GM19328 (cell line): Measurements from ENCODE around the gene LGALS3BP.
"Not testable (repeated sequence)": the region's sequence is repeated elsewhere in the genome, so short reads cannot be mapped to it uniquely, and the experiment has no call there.

ENCODE experiments used
- ATAC-seq: cut with Tn5 transposase; IDR thresholded peaks from one replicate; pipeline ENCODE4 v1.9.1; 2021; ENCODE audit warnings: mild to moderate bottlenecking, moderate library complexity; ENCODE audit not compliant: unreplicated experiment

Gene LGALS3BP, protein sequence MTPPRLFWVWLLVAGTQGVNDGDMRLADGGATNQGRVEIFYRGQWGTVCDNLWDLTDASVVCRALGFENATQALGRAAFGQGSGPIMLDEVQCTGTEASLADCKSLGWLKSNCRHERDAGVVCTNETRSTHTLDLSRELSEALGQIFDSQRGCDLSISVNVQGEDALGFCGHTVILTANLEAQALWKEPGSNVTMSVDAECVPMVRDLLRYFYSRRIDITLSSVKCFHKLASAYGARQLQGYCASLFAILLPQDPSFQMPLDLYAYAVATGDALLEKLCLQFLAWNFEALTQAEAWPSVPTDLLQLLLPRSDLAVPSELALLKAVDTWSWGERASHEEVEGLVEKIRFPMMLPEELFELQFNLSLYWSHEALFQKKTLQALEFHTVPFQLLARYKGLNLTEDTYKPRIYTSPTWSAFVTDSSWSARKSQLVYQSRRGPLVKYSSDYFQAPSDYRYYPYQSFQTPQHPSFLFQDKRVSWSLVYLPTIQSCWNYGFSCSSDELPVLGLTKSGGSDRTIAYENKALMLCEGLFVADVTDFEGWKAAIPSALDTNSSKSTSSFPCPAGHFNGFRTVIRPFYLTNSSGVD

DNA sequence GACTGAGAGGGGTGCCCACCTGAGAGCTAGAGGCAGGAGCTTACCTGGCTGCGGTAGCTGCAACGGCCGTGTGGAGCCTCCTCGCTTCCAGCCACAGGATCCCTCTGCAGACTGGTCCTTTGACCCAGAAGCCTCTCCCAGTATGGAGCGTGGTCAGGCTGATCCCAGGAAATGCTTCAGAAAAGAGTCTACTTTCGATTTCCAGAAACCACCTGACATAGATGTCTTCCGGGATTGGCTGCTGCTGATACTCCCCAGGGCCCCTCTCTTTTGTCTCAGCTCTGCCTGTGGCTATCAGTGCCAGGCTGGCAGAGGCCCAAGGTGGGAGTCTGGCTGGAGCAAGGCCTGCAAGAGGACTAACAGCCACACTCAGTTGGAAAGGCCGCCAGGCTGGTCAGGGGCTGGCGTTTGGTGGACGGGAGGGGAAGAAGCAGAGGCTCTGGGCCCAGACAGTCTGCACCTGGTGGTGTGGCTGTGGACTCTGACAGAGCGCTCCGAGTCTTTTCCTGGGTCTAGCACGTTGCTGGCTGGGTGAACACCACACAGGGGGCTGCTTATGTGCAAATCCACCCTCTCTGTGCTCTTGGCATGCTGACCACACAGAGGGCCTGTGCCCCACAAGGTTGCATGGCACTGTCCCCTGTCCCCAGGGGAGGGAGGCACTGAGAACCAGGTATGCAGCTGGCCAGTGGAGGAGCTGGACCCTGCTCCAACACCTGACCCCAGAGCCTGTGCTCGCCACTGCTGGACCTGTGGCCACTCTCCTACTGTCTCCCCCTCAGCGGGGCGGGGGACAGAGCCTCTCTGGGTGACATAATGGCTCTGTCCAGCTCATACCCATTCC lies at the start of gene LGALS3BP:
Gene LGALS3BP, minus strand, starts transcription at position 144 of the 844 bp plus-strand sequence. CDS start 2,732 bp downstream, outside the sequence.
- no peak for ATAC-seq

DNA sequence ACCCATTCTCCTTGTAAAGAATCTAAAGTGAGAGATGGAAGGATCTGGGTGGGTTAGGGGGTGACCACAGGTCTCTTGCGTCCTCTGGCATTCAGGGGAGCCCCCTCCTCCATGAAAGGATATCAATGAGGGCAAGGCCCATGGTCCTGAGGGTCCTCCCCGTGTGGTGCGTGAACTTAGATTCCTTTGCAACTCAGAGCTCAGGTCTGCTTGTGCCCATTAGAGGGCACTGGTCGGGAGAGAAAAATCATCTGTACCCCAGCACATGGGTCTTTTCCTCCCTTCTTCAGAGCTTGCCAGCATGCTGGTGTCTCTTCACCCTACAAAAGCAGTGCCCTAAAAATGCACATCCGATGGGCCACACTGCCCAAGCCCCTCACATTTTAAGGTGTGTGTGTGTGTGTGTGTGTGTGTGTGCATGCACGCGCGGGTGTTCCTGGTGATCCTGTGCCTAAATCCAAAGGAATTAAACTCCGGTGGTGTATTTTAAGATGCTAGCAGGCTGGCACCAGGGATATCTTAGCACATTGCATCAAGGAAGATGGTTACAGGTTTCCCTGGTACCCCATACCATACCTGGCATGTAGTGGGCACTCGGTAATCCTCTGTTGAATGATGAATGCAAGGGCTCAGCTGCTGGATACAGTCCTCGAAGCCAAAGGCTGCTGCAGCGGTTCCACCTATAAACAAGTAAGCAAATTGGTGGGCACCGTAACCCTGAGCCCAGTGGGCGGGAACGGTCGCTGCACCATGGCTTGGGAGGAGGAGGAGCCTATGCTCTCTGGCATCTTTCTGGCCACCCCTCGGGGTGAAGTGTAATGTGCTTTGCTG lies 49.0 kb upstream of the LGALS3BP start:
- no peak for ATAC-seq

DNA sequence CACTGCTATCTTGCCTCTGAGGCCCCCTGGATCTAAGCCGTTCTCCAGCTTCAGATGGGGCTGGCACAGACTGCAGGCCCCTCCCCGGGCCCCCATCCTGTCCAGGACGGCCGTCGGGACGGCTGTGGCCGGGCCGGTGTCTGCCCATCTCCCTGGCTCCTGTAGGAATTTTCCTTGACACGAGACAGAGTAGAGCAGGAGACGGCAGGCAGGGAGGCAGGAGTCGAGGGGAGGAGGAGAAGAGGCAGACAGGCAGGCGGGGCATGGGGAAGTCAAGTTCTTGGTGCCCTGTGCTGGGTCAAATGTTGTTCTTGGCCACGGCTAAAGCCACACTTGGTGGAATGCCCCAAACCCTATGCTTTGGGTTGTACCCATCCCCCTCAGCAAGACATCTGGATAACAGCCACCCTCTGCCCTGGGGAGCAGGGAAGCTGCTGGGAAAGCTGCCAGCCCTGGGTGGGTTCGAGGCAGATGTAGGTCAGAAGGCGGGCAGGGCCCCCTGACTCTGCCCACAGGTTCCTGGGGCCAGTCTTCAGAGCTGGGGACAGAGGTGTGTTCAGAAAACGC lies 48.3 kb upstream of the LGALS3BP start:
- ATAC-seq, result no peak

DNA sequence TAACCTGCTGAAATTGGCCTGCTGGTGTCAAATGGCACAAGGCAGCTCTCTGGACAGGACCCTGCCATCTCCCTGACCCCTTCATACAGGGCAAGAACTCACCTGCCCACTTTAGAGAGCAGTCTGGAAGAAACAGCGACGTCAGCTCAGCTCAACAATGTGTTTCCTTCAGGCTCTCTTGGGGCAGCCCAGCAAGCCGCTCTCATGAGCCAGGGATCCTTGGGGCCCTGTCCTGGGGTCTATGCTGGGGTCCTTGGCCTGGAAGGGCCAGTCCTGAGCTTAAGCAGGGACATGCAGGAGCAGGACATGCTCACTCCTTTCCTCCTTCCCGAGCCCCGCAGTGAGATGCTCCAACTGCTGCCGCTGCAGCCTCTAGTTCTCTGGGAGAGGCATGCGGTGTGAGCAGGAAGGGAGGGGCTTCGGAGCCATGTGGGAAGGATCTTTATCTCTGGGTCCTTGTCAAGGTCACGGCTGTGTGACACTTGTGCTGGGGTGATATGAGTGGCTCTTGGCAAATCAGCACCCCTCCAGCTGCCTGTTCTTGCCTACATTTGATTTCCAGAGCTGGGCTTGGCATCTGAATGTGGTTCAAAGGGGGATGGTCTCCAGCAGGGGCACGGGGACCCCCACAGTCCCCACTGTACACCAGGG lies 47.7 kb upstream of the LGALS3BP start:
- ATAC-seq, result no peak

DNA sequence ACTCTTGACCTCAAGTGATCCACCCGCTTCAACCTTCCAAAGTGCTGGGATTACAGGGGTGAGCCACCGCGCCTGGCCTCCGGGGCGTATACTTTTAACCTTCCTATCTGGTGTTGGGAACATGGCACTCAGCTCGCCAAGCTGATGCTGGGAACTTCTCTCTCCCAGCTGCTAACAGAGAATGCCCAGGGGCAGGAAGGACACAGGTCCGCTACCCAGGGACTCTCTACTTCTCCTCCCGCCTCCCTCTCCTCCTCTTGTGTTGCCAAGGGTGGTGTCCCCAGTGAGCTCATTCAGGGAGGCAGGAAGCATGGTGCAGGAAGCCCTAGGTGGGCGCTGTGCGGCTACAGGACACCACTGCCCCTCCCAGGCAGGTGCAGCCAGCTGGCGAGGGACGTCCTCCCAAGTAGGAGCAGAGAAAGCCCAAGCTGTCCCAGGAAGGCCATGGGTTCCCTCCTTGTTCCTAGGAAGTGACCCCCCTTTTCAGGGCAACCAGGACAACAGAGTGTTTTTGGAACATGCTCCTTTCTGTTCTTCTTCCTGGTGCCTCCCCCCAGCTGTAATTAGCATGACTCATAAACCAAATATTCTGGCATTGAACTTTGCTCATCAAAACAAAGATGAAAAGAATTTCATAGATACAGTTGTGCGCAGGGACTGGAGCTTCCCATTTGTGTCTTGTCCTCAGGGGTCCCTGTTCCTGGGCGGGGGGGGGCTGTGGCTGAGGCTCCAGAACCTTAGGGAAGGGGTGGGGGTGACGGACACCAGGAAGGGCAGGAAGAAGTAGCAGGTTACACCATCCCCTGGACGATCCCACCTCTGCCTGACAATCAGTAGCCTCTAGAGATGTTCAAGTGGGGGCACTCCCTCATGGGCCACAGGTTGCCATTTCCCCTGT lies 46.9 kb upstream of the LGALS3BP start:
- no peak for ATAC-seq

DNA sequence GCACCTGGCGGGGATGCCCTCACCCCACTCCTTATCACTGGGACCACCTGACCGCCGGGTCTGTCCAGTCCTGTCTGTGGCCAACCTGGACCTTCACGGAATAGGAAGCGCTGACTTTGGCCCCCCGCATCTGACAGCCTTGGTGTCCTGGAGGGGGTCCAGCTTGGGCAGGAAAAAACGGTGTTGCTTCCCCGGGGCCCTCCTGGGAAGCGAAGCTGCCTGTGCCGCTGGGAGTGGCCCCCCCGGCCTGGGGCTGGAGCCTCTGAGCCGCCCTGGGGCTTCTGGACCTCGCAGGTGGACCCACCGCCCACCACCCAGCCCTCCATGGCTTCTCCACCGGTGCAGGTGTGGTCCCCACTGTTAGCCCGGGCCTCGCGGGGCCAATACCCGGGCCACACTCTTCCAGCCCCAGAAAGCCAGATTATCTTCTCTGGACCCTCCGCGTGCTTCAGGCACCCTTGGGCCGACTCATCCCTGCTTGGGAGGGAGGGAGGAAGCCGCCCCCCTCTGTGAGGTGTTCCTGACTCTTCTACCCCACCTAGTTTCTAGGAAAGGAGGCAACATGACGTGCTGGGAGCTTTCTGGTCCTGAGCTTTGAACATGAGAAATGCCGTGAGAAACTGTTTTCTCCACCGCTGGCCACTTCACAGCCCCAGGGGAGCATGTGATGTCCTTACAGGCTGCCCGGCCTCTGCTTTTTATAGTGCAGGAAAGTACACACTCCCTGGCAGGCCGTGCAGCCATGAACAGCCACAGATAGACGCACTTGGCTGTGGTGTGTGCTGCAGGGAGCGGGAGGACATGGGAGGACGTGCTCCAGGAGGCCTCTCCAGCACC lies 45.4 kb upstream of the LGALS3BP start:
- no peak for ATAC-seq

DNA sequence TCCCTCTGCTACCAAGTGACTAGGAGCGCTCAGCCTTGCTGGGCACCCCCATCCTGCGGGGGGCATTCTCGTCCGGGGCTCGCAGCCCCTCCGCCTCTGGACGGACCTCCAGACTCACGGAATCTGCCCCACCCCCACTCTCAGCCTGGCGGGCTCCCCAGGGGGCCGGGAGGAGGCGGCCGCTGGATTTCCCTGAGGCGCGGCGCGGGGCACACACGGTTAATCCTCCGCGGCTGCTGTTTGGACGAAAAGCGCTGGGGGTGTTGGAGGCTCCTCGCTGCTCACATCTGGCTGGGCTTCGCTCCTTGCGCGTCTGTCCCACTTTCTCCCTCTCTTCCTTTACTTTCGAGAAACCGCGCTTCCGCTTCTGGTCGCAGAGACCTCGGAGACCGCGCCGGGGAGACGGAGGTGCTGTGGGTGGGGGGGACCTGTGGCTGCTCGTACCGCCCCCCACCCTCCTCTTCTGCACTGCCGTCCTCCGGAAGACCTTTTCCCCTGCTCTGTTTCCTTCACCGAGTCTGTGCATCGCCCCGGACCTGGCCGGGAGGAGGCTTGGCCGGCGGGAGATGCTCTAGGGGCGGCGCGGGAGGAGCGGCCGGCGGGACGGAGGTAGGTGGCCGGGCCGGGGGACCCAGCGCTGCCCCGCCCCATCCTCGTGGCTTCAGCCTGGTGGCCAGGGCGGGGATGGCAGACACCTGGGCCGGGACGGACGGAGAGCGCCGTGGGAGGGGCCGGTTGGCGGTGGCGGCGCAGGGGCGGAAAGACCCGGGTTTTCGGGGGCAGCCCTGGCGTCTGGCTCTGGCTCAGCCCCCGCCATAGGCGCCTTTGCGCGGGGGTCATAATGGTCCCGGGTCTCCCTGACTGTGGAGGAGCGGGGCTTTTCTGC lies 44.4 kb upstream of the LGALS3BP start, which contains the start of gene C1QTNF1:
Gene C1QTNF1, plus strand, starts transcription at position 284 of the 886 bp plus-strand sequence. CDS start 19,800 bp downstream, outside the sequence.
- ATAC-seq, result no peak

DNA sequence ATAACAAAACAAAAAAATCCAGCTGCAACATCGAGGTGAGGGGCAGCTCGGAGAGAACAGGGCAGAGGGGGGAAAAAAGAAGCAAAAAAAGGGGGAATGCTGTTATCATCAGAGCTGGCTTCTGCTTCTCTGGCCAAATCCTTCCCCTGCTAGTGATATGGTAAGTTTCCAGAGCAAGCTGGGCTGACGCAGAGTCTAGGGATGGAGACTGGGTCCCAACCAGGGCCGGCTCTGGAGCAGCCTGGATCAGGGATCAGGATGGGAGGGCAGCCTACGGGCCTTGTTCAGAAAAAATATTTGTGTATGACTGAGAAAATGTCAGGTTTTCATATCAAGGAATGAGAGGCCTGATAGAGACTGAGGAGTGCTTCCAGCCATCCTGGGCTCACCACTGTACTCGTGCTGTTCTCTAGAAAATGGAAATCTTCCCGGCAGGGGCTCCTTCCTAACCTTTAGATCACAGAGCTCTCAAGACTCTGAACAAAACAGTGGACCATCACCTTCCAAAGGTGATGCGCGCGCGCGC lies 43.5 kb upstream of the LGALS3BP start:
- ATAC-seq, result no peak

DNA sequence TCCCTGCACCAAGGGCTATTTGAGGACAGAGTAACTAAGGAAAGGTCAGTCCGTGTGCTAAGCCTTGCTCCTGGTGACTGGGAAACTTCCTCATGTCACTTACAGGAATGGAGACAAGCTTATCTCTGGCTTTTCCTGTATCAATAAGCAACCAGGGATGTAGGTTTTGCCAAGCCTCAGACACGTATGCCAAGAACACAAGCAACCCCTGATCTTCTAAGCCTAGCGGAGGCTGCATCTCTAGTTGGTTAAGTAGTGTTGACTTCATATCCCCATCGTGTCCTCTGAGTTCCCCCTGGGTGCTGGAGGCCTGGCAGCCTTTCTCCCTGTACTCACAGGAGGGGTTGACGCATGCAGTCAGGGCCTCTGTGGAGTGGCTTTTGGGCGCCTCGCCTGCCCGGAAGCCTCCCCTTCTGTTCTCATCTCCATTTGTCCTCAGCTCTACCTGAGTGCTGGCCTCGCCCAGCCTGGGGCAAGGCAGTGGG lies 42.8 kb upstream of the LGALS3BP start:
- ATAC-seq, result no peak

DNA sequence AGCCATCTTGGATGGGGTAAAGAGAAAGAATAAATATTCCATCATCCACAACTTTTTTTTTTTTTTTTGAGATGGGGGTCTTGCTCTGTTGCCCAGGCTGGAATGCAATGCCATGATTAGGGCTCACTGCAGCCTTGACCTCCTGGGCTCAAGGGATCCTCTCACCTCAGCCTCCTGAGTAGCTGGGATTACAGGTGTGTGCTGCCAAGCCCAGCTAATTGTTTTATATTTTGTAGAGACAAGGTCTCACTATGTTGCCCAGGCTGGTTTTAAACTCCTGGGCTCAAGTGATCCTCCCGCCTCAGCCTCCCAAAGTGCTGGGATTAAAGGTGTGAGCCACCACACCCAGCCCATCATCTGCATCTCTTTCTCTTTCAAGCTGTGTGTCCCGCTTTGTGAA lies 42.2 kb upstream of the LGALS3BP start:
- not testable (repeated sequence) for ATAC-seq

DNA sequence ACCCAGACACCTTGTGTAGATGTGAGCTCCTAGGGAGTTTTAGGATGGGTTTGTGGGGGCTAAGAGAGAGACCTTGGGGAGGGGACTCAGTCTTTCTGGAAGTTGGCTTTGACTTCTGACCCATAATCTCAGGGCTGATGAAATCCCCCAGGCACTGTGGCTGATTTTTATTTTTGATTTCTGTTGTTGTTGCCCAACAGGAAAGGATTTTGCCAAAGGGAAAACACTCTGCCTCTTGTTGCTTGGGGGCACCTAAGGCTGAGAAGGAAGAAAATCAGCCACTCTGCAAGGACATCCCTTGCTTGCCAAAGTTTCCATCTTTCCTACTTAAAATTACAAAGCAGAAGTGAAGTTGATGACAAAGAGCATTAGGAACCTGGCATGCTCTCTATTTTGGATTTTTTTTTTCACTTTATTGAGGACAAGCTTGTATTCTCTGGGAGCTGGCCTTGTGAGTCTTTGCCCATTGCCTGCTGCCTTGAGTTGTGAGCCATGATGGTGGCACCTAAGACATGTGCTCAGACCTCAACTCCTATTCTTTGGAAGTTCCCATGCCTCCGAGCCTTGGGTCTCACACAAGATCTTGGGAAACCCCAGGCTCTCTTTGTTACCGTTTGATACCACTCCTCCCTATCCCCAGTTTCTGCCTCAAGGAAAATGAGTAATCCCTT lies 41.0 kb upstream of the LGALS3BP start:
- ATAC-seq, result no peak

DNA sequence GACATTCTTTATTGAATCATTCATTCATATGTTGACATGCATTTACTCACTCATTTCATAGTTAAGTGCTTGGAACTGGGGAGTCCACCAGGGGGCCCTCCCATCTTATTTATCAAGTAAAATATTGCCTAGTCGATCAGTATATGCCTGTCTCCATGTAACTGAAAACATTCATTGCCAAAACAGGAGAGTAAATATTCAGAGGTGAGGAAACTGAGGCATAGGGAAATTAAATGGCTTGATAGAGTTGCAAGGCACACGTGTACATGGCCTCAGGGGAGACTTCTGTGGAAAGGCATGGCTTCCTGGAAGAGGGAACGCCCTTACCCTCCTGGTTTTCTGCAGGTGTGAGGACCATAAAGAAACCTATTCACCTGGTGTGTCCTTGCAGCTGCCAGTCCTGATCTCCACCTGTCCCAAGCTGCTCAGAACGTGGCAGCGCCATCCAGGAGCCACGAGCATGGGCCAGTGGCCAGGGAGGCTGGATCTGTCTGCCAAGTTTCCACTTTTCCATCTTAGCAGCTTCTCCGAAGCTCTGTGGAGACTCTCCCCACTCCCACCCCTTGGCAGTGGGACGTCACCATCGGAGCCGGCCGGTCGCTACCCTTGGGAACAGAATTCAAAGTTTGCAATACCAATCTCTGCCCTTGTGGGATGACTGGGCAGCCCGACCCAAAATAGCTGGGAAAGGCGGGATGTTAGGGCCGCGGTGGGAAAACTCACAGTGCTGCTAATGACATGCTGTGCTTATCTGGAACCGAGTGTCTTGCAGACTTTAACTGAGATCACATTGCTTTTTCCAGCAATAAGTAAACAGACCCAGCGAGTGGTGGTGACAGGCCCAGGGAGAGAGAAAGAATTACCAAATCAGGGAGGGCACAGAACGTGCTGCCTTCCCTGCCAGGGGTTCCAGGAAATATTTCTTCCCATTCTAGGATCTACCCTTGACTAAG lies 40.2 kb upstream of the LGALS3BP start:
- ATAC-seq, result no peak

DNA sequence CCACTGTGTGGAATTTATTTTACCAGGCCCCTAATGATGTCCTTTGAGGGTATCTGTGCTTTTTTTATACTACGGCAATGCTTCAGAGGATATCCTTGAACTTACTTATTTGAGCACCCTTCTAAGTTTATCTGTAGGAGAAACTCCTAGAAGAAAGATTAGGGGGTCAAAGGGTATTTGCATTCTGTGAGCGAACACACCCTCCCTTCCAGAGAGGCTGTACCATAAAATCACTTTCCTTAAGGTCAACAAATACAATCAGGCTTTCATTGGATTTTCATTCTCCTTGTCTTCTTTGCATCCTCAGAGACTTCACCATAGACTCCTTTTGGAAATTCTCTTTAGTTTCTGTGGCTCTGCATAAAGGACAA lies 39.5 kb upstream of the LGALS3BP start:
- no peak for ATAC-seq

DNA sequence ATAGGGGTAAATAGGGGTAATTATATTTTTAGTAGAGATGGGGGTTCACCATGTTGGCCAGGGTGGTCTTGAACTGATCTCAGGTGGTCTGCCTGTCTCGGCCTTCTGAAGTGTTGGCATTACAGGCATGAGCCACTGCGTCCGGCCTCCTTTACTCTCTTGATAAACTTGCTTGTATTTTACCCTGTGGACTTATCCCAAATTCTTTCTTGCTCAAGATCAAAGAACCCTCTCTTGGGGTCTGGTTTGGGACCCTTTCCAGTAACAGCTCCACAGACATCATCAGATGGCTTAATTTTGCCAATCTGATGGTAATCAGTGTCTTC lies 38.6 kb upstream of the LGALS3BP start:
- ATAC-seq, result no peak
